ENCODE measurements around the gene CPA3. TPM values are rescaled to one million over a fixed set of nuclear protein-coding genes. Genes with fewer than 3 reads are reported as not detected.

Gene CPA3
- total RNA-seq, 4 donors from 2014 or later = 0.19 to 66.8 (median 7.1) TPM

GRCh38 chr3:148906667-148907066 is 41.6 kb downstream of the CPA3 start:
- WGBS, 2 donors = 59 to 80% methylated on average over 2 of the region's 2 CpGs

GRCh38 chr3:148911173-148911572 is 46.1 kb downstream of the CPA3 start:
- no peak for DNase-seq
- no peaks in the 10 kb centered on the region for H3K27me3 ChIP-seq
- no peak overlapping the region for H3K27ac ChIP-seq

More at GRCh38 chr3:148906667-148907066, 41.6 kb downstream of the CPA3 start:
- no peak for DNase-seq
- H3K9me3 ChIP-seq = no peaks in the 10 kb centered on the region
- H3K4me1 ChIP-seq = no peaks in the 10 kb centered on the region
- TF ChIP-seq CTCF (IDR thresholded peaks at IDR 0.05) (no peak), POLR2A (IDR thresholded peaks at IDR 0.05) (no peak)
- intact Hi-C loops (cut with DNase I) = no loop called here
- H3K27ac ChIP-seq = no peak overlapping the region
- peaks cover 0 to 5% (median 0%) of the 10 kb centered on the region in 4 donors for H3K27me3 ChIP-seq
- no peak overlapping the region for H3K4me3 ChIP-seq
- no peaks in the 10 kb centered on the region for H3K36me3 ChIP-seq

GRCh38 chr3:148911592-148911991 is 46.5 kb downstream of the CPA3 start:
- no peaks in the 10 kb centered on the region for H3K9me3 ChIP-seq
- no peaks in the 10 kb centered on the region for H3K4me1 ChIP-seq
- no peak for DNase-seq
- H3K27me3 ChIP-seq = no peaks in the 10 kb centered on the region
- no peak overlapping the region for H3K4me3 ChIP-seq
- H3K36me3 ChIP-seq = no peaks in the 10 kb centered on the region
- no peak overlapping the region for H3K27ac ChIP-seq
- TF ChIP-seq POLR2A (IDR thresholded peaks at IDR 0.05) = no peak
- no peak for TF ChIP-seq CTCF (IDR thresholded peaks at IDR 0.05)
- intact Hi-C loops (cut with DNase I) = no loop called here
- 81 to 100% methylated on average over 1 to 2 of the region's 2 CpGs for WGBS, 2 donors

More at GRCh38 chr3:148911173-148911572, 46.1 kb downstream of the CPA3 start:
- no peak for TF ChIP-seq CTCF (IDR thresholded peaks at IDR 0.05)
- no peak for TF ChIP-seq POLR2A (IDR thresholded peaks at IDR 0.05)
- H3K4me3 ChIP-seq = no peak overlapping the region
- intact Hi-C loops (cut with DNase I) = no loop called here
- H3K36me3 ChIP-seq = no peaks in the 10 kb centered on the region
- no peaks in the 10 kb centered on the region for H3K4me1 ChIP-seq
- H3K9me3 ChIP-seq = no peaks in the 10 kb centered on the region
- 53 to 70% methylated on average over 2 of the region's 2 CpGs for WGBS, 2 donors

- TF ChIP-seq CTCF (IDR thresholded peaks at IDR 0.05) (no peak), POLR2A (IDR thresholded peaks at IDR 0.05) (no peak)
- Histone ChIP-seq H3K4me3 (no peak overlapping the region), H3K4me1 (no peaks in the 10 kb centered on the region), H3K9me3 (no peaks in the 10 kb centered on the region), H3K36me3 (no peaks in the 10 kb centered on the region), H3K27me3 (no peaks in the 10 kb centered on the region), H3K27ac (no peak overlapping the region)
- DNase-seq = no peak
- WGBS, 2 donors = 63 to 70% methylated on average over 1 of the region's 1 CpG
- intact Hi-C loops (cut with DNase I) = no loop called here
Measured at GRCh38 chr3:148914936-148915690, 50.0 kb downstream of the CPA3 start.

- H3K27me3 ChIP-seq = peaks cover 0 to 3% (median 0%) of the 10 kb centered on the region in 4 donors
- intact Hi-C loops (cut with DNase I) = no loop called here
- no peak for DNase-seq
- no peaks in the 10 kb centered on the region for H3K4me1 ChIP-seq
- WGBS, 2 donors = 77 to 92% methylated on average over 2 of the region's 2 CpGs
- no peaks in the 10 kb centered on the region for H3K9me3 ChIP-seq
- no peak overlapping the region for H3K27ac ChIP-seq
- no peak overlapping the region for H3K4me3 ChIP-seq
- TF ChIP-seq CTCF (IDR thresholded peaks at IDR 0.05) = no peak
- no peak for TF ChIP-seq POLR2A (IDR thresholded peaks at IDR 0.05)
- no peaks in the 10 kb centered on the region for H3K36me3 ChIP-seq
Measured at GRCh38 chr3:148916132-148916531, 51.0 kb downstream of the CPA3 start.

All from esophagus squamous epithelium (tissue), 5 donors.